Left forelimb (tissue), 1 donor: ENCODE data around the gene RPLP2.

Source experiments
- DNase-seq: peaks from one replicate; pipeline ENCODE4 v3.0.0-alpha.2; 2018; ENCODE audit warnings: low spot score

Gene RPLP2

GRCh38 chr11:850775-851763, 41.3 kb downstream of the RPLP2 start:
- DNase-seq: no peak

- no peak for DNase-seq
Observed at GRCh38 chr11:852762-853161, 43.0 kb downstream of the RPLP2 start.

- no peak for DNase-seq
Observed at GRCh38 chr11:853682-854448, 44.1 kb downstream of the RPLP2 start.

- DNase-seq: no peak
Observed at GRCh38 chr11:854601-855329, 45.0 kb downstream of the RPLP2 start.

GRCh38 chr11:855330-855674, 45.5 kb downstream of the RPLP2 start:
- DNase-seq: no peak

GRCh38 chr11:855796-856195, 46.0 kb downstream of the RPLP2 start:
- DNase-seq: no peak

- DNase-seq: no peak
Observed at GRCh38 chr11:856397-856796, 46.6 kb downstream of the RPLP2 start.

GRCh38 chr11:858053-858761, 48.4 kb downstream of the RPLP2 start:
- DNase-seq: no peak

GRCh38 chr11:858762-859339, 49.1 kb downstream of the RPLP2 start:
- no peak for DNase-seq

GRCh38 chr11:859394-860131, 49.8 kb downstream of the RPLP2 start:
- no peak for DNase-seq

GRCh38 chr11:860234-861104, 50.7 kb downstream of the RPLP2 start:
- no peak for DNase-seq

- no peak for DNase-seq
Observed at GRCh38 chr11:861105-861479, 51.3 kb downstream of the RPLP2 start.

- DNase-seq: no peak
Observed at GRCh38 chr11:862081-862661, 52.4 kb downstream of the RPLP2 start.
